ENCODE data around the gene TMEM106A. TPM values are rescaled to one million over a fixed set of nuclear protein-coding genes. Genes with fewer than 3 reads are reported as not detected.
A peak's percentile ranks its signal among the peaks of the same experiment; 100 is the strongest.

Gene TMEM106A
- total and polyA plus RNA-seq, 2 of the 13 experiments (the other 11 are each of a cell fraction or from before 2014, with no cell fraction given): 16.9 to 35.9 TPM

DNA sequence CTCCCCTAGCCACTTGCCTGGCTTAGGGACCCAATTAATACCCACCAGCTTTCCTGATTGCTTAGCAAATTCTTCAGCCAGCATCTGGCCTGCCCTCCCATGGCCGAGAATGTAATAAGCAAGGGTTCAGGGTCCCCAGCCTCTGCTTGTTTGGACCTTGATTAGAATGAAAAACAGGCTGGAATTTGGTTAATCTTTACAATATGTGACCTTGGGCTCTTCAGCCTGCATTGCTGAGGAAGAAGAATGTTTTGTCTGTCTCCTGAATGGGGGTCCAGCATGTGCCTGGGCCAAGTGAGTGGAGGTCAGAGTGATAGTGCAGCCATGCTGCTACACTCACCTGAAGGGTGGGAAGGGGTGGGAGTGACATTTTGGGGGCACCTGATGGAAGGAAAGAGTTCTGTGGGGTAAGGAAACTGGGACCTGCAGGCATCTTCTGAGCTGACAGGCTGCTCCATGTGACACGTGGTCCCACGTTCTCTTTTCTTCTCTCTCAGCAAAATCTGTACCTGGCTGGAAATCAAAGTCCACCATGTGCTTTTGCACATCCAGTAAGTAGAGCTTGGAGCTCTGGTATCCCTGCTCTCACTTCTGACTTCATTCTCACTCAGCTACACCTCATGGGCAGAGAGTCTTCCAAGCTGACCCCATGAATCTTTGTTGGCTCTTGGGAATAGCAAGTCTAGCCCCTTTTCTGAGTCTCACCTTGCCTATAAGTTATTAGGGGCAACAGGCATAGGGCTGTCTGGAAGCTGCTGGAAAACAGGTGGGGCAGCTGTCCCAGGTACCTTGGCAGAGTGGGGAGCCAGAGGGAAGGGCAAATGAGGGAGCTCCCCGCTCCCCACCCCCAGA, 5.3 kb downstream of the TMEM106A start (continued):
- no peak for TF ChIP-seq GABPA (IDR thresholded peaks at IDR 0.05; ENCODE audit: low read depth, low read length)
- TF ChIP-seq GABPA (CRISPR knock-in tag; IDR thresholded peaks at IDR 0.05; ENCODE audit: low read depth): peak; percentile 14; the same call in 1 of the 2 replicates
- no peak for TF ChIP-seq SETDB1 (CRISPR knock-in tag; IDR thresholded peaks at IDR 0.05; ENCODE audit: borderline replicate concordance)
- no peak for TF ChIP-seq SMARCC2 (IDR thresholded peaks at IDR 0.05)
- no peak for TF ChIP-seq GRHL1 (CRISPR knock-in tag; conservative IDR thresholded peaks at IDR 0.05)
- TF ChIP-seq YEATS2 (CRISPR knock-in tag; IDR thresholded peaks at IDR 0.05; ENCODE audit: borderline replicate concordance): peak; percentile 57; the same call in 1 of the 2 replicates
- TF ChIP-seq, protein P1, sequence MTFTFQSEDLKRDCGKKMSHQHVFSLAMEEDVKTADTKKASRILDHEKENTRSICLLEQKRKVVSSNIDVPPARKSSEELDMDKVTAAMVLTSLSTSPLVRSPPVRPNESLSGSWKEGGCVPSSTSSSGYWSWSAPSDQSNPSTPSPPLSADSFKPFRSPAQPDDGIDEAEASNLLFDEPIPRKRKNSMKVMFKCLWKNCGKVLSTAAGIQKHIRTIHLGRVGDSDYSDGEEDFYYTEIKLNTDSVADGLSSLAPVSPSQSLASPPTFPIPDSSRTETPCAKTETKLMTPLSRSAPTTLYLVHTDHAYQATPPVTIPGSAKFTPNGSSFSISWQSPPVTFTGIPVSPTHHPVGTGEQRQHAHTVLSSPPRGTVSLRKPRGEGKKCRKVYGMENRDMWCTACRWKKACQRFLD (CRISPR knock-in tag; IDR thresholded peaks at IDR 0.05; ENCODE audit: borderline replicate concordance): no peak

GRCh38 chr17:43217614-43218087, 6.0 kb downstream of the TMEM106A start:
- Histone ChIP-seq H3K4me2 (ENCODE audit: low read depth, low read length) (peak overlapping the region; percentile 40), H3K9ac (ENCODE audit: insufficient read depth, low read depth, low read length) (peak overlapping the region; percentile 67), H2AFZ (ENCODE audit: low read length) (no peak overlapping the region), H3K27ac (ENCODE audit: extremely low read length, insufficient read depth, low read length) (peak overlapping the region; percentile 94), H4K20me1 (ENCODE audit: insufficient read depth, low read length) (no peaks in the 10 kb centered on the region), H3K4me1 (ENCODE audit: insufficient read depth, low read length) (peaks cover 70% of the 10 kb centered on the region), H3K27me3 (ENCODE audit: control insufficient read depth in 1 of 2, insufficient read depth in 2 of 2, low read length in 2 of 2) (no peaks in the 10 kb centered on the region), H3K4me3 (replicated peaks in 1 of 3; ENCODE audit: insufficient read depth in 1 of 3, low read depth in 2 of 3, low read length in 3 of 3) (no peak overlapping the region), H3K9me3 (ENCODE audit: low read length) (no peaks in the 10 kb centered on the region), H3K36me3 (replicated peaks in 1 of 2; ENCODE audit: control insufficient read depth in 1 of 2, insufficient read depth in 2 of 2, low read length in 2 of 2) (peaks cover 11 to 44% of the 10 kb centered on the region in 2 experiments), H3K79me2 (ENCODE audit: insufficient read depth, low read length) (peaks cover 14% of the 10 kb centered on the region)
- no TSS peak for BruUV-seq (replicated peaks)
- intact Hi-C loops (cut with micrococcal nuclease; ENCODE audit: unreplicated experiment) (loop anchor here (2.0 kb wide), 1 partner anchor 47 kb away; the partner anchor contains the start of gene NBR1), in situ Hi-C loops (cut with HindIII; ENCODE audit: extremely low pct_ligation_motif_present, low pct_unique_long_range_greater_than_20kb) (no loop called here)
- POLR2A ChIA-PET: interaction anchor here (0.7 to 7.6 kb wide), 21 partner anchors 8 to 219 kb away, joined by 3 to 177 read pairs (median 11); partner anchors contain the start of genes NBR1, RPL27 and VAT1
- no peak for FAIRE-seq
- WGBS (ENCODE audit: low lambda C conversion rate): 92% methylated on average over 2 of the region's 2 CpGs
- CTCF ChIA-PET (ENCODE audit: low intra/inter-chr PET ratio, low total read pairs): no interaction called here
- DNase-seq (ENCODE audit: low spot score): no peak
- ATAC-seq: peak; percentile 3; the same call in 2 of the 3 replicates
- TF ChIP-seq ZNF451 (CRISPR knock-in tag; IDR thresholded peaks at IDR 0.05) (0 out of 2 replicates have a peak, but pooled peaks have one; percentile 30), LBX2 (CRISPR knock-in tag; IDR thresholded peaks at IDR 0.05; ENCODE audit: borderline replicate concordance) (no peak; the same call in 1 of the 2 replicates), SNAPC2 (CRISPR knock-in tag; IDR thresholded peaks at IDR 0.05) (no peak), PLSCR1 (CRISPR knock-in tag; IDR thresholded peaks at IDR 0.05; ENCODE audit: borderline replicate concordance) (no peak), RAD21 (CRISPR knock-in tag; IDR thresholded peaks at IDR 0.05) (no peak)
- TF ChIP-seq, protein P2, sequence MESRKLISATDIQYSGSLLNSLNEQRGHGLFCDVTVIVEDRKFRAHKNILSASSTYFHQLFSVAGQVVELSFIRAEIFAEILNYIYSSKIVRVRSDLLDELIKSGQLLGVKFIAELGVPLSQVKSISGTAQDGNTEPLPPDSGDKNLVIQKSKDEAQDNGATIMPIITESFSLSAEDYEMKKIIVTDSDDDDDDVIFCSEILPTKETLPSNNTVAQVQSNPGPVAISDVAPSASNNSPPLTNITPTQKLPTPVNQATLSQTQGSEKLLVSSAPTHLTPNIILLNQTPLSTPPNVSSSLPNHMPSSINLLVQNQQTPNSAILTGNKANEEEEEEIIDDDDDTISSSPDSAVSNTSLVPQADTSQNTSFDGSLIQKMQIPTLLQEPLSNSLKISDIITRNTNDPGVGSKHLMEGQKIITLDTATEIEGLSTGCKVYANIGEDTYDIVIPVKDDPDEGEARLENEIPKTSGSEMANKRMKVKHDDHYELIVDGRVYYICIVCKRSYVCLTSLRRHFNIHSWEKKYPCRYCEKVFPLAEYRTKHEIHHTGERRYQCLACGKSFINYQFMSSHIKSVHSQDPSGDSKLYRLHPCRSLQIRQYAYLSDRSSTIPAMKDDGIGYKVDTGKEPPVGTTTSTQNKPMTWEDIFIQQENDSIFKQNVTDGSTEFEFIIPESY (CRISPR knock-in tag; IDR thresholded peaks at IDR 0.05): no peak
- TF ChIP-seq, protein P3, sequence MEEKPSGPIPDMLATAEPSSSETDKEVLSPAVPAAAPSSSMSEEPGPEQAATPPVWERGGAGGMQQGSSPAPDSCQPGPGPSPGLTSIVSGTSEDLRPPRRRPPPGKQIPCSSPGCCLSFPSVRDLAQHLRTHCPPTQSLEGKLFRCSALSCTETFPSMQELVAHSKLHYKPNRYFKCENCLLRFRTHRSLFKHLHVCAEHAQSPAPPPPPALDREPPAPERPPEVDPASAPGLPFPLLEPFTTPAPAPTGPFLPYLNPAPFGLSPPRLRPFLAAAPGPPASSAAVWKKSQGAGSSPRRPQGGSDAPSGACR (CRISPR knock-in tag; IDR thresholded peaks at IDR 0.05): no peak

Data from HepG2 (cell line).